ENCODE results near the gene LOXL1.

- no peak for TF ChIP-seq EZH2 (IDR thresholded peaks at IDR 0.05; ENCODE audit: borderline replicate concordance, low read depth, low read length, severe bottlenecking)
- TF ChIP-seq CTCF (IDR thresholded peaks at IDR 0.05; ENCODE audit: borderline replicate concordance, extremely low read depth, low read length, poor library complexity, severe bottlenecking) = no peak
These were observed 26.1 kb upstream of the LOXL1 start for GRCh38 chr15:73900095-73900712.
